Activated CD4-positive, alpha-beta T cell treated with anti-CD3 and anti-CD28 coated beads for 36 hours (primary cell): ENCODE results near the gene HPD. TPM values are rescaled to one million over a fixed set of nuclear protein-coding genes. Genes with fewer than 3 reads are reported as not detected.
A peak's percentile ranks its signal among the peaks of the same experiment; 100 is the strongest.

Experiments used
- ATAC-seq: fragments of 200-7000 bp; cut with Tn5 transposase; one replicate; pipeline ENCODE4 v1.10.0; 2021; ENCODE audit warnings: mild to moderate bottlenecking, moderate library complexity
- CTCF ChIA-PET: fragments of 350-600 bp; sonication (Branson Sonifier 250); formaldehyde crosslinking; loops from one replicate; lab custom pipeline; 2021; ENCODE audit warnings: antibody characterized with exemption; lab: Charles Lee
- POLR2A ChIA-PET: fragments of 350-600 bp; sonication (Branson Sonifier 250); formaldehyde crosslinking; loops from one replicate; lab custom pipeline; 2021; ENCODE audit warnings: antibody characterized with exemption, inconsistent platforms; lab: Charles Lee
- DNase-seq: peaks from one replicate; pipeline ENCODE4 v3.0.0-alpha.2; 2020
- H3K27ac Mint-ChIP-seq: one replicate; pipeline ENCODE4 v1.8.0; 2021; ENCODE audit warnings: mixed read lengths
- H3K27me3 Mint-ChIP-seq: one replicate; pipeline ENCODE4 v1.8.0; 2021; ENCODE audit warnings: mixed read lengths
- H3K36me3 Mint-ChIP-seq: one replicate; pipeline ENCODE4 v1.8.0; 2021; ENCODE audit warnings: low read depth, mixed read lengths
- H3K4me1 Mint-ChIP-seq: one replicate; pipeline ENCODE4 v1.8.0; 2021; ENCODE audit warnings: mixed read lengths
- H3K4me3 Mint-ChIP-seq: one replicate; pipeline ENCODE4 v1.8.0; 2021; ENCODE audit warnings: mild to moderate bottlenecking, moderate library complexity, mixed read lengths
- H3K9me3 Mint-ChIP-seq: one replicate; pipeline ENCODE4 v1.8.0; 2021; ENCODE audit warnings: low read depth, mixed read lengths
- intact Hi-C, 2 experiments: fragments of 100-400 bp; cut with DNase I in 1 of 2; cut with micrococcal nuclease in 1 of 2; formaldehyde crosslinking; loops; one replicate each; pipeline versions ENCODE4 v1.14.2 to v1.15.1; 2022 to 2024; cut with DNase I, micrococcal nuclease
- total RNA-seq, 2 experiments: library from RNA; stranded (reverse); gene quantifications; one replicate each; pipeline ENCODE4 v1.2.3, GENCODE V29; 2021

HPD gene
- total RNA-seq, 2 experiments from 2014 or later: not detected

DNA sequence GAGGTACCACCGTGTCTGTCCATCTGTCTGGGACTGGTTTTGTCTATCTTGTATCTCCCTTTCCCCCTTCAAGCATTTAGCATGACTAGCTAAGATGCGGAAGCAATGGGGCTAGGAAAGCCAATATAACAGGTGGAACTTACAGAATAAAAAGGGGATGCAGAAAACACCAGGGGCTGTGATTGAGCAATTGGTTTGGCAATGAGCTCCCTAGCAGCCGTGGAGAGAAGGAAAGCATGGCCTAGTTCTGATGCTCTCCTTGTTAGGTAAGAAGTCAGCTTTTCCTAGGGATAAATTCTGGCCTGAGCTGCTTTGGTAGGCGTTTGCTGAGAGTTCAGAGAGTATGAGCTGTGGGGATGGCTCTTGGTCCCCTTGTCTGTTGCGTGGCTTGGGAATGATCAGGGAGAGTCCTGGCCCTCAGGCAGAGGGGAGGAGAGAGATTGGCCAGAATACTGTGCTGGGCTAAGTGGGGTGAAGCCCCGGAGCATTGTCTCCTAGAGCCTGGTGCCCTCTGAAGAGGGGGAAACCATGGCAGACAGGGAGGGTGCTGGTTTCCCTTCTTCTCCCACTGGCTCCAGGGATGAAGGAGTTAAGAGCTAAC, 47.7 kb downstream of the HPD start:
- ATAC-seq (no peak), DNase-seq (peak; percentile 6)
- peaks cover 45% of the 10 kb centered on the region for H3K4me1 Mint-ChIP-seq
- intact Hi-C loops: loop anchor here in 1 of 2 experiments (5.0 kb wide), 1 partner anchor 34 kb away; no protein-coding TSS in a partner anchor
- H3K27me3 Mint-ChIP-seq: no peaks in the 10 kb centered on the region
- H3K36me3 Mint-ChIP-seq: peaks cover 42% of the 10 kb centered on the region
- H3K27ac Mint-ChIP-seq: peak overlapping the region; percentile 69
- POLR2A ChIA-PET: interaction anchor here (0.6 to 3.4 kb wide), 5 partner anchors 9 to 29 kb away, joined by 3 to 32 read pairs (median 7); partner anchors contain the start of gene RHOF
- H3K4me3 Mint-ChIP-seq: peak overlapping the region; percentile 73
- CTCF ChIA-PET: interaction anchor here (0.6 to 13.0 kb wide), 17 partner anchors 8 to 694 kb away, joined by 3 to 439 read pairs (median 6); partner anchors contain the start of genes CFAP251, PSMD9, RHOF and TMEM120B
- no peaks in the 10 kb centered on the region for H3K9me3 Mint-ChIP-seq

- Mint-ChIP-seq H3K4me3 (no peak overlapping the region), H3K36me3 (peaks cover 43% of the 10 kb centered on the region), H3K9me3 (no peaks in the 10 kb centered on the region), H3K27me3 (no peaks in the 10 kb centered on the region), H3K27ac (no peak overlapping the region), H3K4me1 (peaks cover 45% of the 10 kb centered on the region)
- no peak for ATAC-seq
- POLR2A ChIA-PET: interaction anchor here (0.6 to 3.4 kb wide), 4 partner anchors 8 to 28 kb away, joined by 5 to 32 read pairs (median 12); partner anchors contain the start of gene RHOF
- peak; percentile 8 for DNase-seq
- intact Hi-C loops: loop anchor here in 1 of 2 experiments (5.0 kb wide), 1 partner anchor 33 kb away; no protein-coding TSS in a partner anchor
- CTCF ChIA-PET: interaction anchor here (0.6 to 13.0 kb wide), 9 partner anchors 8 to 108 kb away, joined by 3 to 439 read pairs (median 16); partner anchors contain the start of genes CFAP251, PSMD9, RHOF and TMEM120B
These were observed 48.3 kb downstream of the HPD start for GRCh38 chr12:121810234-121810817.

DNA sequence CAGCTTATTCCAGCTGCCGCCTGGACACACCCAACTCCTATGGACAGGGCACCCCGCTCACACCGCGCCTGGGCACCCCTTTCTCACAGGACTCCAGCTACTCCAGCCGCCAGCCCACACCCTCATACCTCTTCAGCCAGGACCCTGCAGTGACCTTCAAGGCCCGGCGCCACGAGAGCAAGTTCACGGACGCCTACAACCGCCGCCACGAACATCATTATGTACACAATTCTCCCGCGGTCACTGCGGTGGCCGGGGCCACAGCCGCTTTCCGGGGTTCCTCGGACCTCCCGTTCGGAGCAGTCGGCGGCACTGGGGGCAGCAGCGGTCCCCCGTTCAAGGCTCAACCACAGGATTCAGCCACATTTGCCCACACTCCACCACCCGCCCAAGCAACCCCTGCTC, 48.9 kb downstream of the HPD start:
- DNase-seq (peak; percentile 7), ATAC-seq (no peak)
- Mint-ChIP-seq H3K27ac (no peak overlapping the region), H3K36me3 (peaks cover 41% of the 10 kb centered on the region), H3K4me3 (no peak overlapping the region), H3K27me3 (no peaks in the 10 kb centered on the region), H3K9me3 (no peaks in the 10 kb centered on the region), H3K4me1 (peaks cover 45% of the 10 kb centered on the region)
- intact Hi-C loops: loop anchor here (5.0 to 10.0 kb wide), 2 partner anchors 32 to 1555 kb away; partner anchors contain the start of gene SBNO1 (in 1 of the 2)
- ChIA-PET POLR2A (interaction anchor here (3.4 kb wide), 1 partner anchor 15 kb away, joined by 32 read pairs; the partner anchor contains the start of gene RHOF), CTCF (interaction anchor here (0.5 to 13.0 kb wide), 7 partner anchors 7 to 112 kb away, joined by 3 to 439 read pairs (median 16); partner anchors contain the start of genes RHOF and TMEM120B)

DNA sequence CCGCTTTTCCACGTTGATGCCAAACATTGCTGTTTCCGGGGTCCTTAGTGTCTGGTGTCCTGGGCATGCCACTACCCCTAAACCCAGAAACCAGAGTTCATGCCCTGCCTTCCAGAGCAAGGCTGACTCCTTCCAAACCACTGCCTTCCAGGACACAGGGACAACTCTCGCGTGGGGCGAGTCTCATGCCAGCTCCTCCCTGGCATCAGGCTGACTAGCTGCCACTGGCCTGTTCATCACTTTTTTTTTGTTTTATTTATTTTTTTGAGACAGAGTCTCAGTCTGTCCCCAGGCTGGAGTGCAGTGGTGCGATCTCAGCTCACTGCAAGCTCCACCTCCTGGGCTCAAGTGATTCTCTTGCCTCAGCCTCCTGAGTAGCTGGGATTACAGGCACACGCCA, 50.0 kb downstream of the HPD start:
- H3K9me3 Mint-ChIP-seq: no peaks in the 10 kb centered on the region
- CTCF ChIA-PET: interaction anchor here (0.6 to 13.0 kb wide), 6 partner anchors 14 to 113 kb away, joined by 3 to 439 read pairs (median 4); partner anchors contain the start of gene RHOF
- intact Hi-C loops: loop anchor here in 1 of 2 experiments (10.0 kb wide), 1 partner anchor 1556 kb away; the partner anchor contains the start of gene SBNO1
- no peak for ATAC-seq
- no peaks in the 10 kb centered on the region for H3K27me3 Mint-ChIP-seq
- no peak for DNase-seq
- POLR2A ChIA-PET: interaction anchor here (0.6 kb wide), 1 partner anchor 79 kb away, joined by 3 read pairs; no protein-coding TSS in a partner anchor
- H3K4me1 Mint-ChIP-seq: peaks cover 41% of the 10 kb centered on the region
- no peak overlapping the region for H3K4me3 Mint-ChIP-seq
- peak overlapping the region; percentile 10 for H3K27ac Mint-ChIP-seq
- peaks cover 38% of the 10 kb centered on the region for H3K36me3 Mint-ChIP-seq

- Mint-ChIP-seq H3K36me3 (peaks cover 31% of the 10 kb centered on the region), H3K4me3 (no peak overlapping the region), H3K27ac (no peak overlapping the region), H3K4me1 (peaks cover 33% of the 10 kb centered on the region), H3K27me3 (no peaks in the 10 kb centered on the region), H3K9me3 (no peaks in the 10 kb centered on the region)
- CTCF ChIA-PET: interaction anchor here (0.6 to 13.0 kb wide), 5 partner anchors 13 to 80 kb away, joined by 3 to 439 read pairs (median 4); partner anchors contain the start of gene RHOF
- intact Hi-C loops: loop anchor here in 1 of 2 experiments (10.0 kb wide), 1 partner anchor 1557 kb away; the partner anchor contains the start of gene SBNO1
- POLR2A ChIA-PET: interaction anchor here (0.6 to 1.4 kb wide), 3 partner anchors 12 to 80 kb away, joined by 3 read pairs; no protein-coding TSS in a partner anchor
- DNase-seq (no peak), ATAC-seq (no peak)
These were observed 50.9 kb downstream of the HPD start for GRCh38 chr12:121807642-121808347.

DNA sequence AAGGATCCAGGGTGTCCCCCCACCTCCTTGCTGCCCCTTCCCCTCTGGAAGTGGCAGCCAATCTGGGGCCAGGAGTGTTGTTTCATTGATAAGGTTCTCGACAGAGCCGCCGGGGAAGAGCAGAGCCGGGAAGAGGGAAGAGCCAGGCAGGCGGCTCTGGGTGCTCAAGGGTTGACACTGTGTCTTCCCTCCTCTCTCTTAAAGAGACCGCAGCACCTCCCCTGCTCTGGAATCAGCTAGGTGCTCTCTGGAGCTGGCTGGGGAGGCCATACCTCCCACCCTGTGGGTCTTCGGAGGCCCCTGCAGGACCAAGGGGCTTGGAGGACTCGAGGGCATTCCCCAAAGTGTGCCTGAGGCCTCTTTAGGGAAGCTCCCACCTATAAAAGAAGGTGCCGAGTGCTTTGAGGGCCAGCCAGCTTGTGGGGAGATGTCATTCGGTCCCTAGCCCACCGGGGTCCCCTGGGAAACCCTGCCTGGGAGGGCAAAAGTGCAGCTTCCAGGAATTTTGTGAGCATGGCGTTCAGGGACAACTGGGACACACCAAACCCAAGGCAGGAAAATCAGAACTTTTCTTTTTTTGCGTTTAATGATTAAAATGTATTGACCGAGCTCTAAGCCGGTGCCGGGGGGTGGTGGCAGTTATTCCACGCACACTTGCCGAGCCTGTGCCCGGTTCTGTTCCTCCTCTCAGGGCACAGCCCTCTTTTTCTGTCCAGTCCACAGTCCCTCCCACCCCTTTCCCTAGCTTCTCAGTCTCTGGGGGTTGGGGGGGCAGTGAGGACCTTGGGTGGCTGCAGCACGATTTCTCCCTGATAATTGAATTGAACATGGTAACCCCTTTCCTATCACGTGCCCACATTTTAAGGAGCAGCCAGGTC, 51.9 kb downstream of the HPD start:
- ChIA-PET CTCF (interaction anchor here (13.0 kb wide), 1 partner anchor 12 kb away, joined by 439 read pairs; the partner anchor contains the start of gene RHOF), POLR2A (interaction anchor here (0.7 to 1.4 kb wide), 3 partner anchors 12 to 135 kb away, joined by 3 to 5 read pairs (median 3); no protein-coding TSS in a partner anchor)
- intact Hi-C loops: loop anchor here in 1 of 2 experiments (10.0 kb wide), 1 partner anchor 1558 kb away; the partner anchor contains the start of gene SBNO1
- H3K36me3 Mint-ChIP-seq: peaks cover 37% of the 10 kb centered on the region
- no peak for ATAC-seq
- peak overlapping the region; percentile 91 for H3K4me3 Mint-ChIP-seq
- H3K9me3 Mint-ChIP-seq: no peaks in the 10 kb centered on the region
- H3K27me3 Mint-ChIP-seq: no peaks in the 10 kb centered on the region
- H3K4me1 Mint-ChIP-seq: peaks cover 27% of the 10 kb centered on the region
- no peak for DNase-seq
- peak overlapping the region; percentile 68 for H3K27ac Mint-ChIP-seq

DNA sequence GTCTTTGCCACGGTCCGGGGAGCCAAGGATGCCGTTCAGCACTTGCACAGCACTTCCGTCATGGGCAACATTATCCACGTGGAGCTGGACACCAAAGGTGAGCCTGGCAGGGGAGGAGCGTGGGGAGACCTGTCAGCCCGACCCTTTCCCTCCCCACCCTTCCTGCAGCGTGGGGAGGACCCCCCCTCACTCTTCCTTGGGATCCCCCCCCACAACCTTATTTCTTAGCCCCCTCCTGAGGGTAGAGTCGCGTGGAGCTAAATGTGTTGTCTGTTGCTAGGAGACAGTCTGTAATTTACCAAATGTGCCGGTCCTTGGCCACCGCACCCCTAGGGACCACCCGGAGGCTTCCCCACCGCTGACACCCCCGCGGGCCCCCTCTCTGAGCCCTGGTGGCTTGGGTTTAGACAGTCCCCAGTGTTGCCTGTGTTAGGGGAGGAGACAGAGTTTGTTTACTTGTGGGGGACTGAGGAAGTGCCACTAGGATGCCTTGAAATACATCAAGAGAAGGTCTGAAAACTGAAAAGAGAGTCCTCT, 52.6 kb downstream of the HPD start:
- Mint-ChIP-seq H3K27me3 (no peaks in the 10 kb centered on the region), H3K27ac (peak overlapping the region; percentile 68), H3K36me3 (peaks cover 42% of the 10 kb centered on the region), H3K4me3 (peak overlapping the region; percentile 91), H3K9me3 (no peaks in the 10 kb centered on the region), H3K4me1 (peaks cover 24% of the 10 kb centered on the region)
- POLR2A ChIA-PET: interaction anchor here (0.7 to 1.4 kb wide), 3 partner anchors 12 to 135 kb away, joined by 3 to 5 read pairs (median 3); no protein-coding TSS in a partner anchor
- ATAC-seq: no peak
- peak; percentile 49 for DNase-seq
- intact Hi-C loops: loop anchor here in 1 of 2 experiments (10.0 kb wide), 1 partner anchor 1559 kb away; the partner anchor contains the start of gene SBNO1
- CTCF ChIA-PET: interaction anchor here (0.6 to 13.0 kb wide), 2 partner anchors 12 to 148 kb away, joined by 4 to 439 read pairs; partner anchors contain the start of gene RHOF

- Mint-ChIP-seq H3K27me3 (no peaks in the 10 kb centered on the region), H3K4me3 (peak overlapping the region; percentile 91), H3K4me1 (peaks cover 20% of the 10 kb centered on the region), H3K36me3 (peaks cover 40% of the 10 kb centered on the region), H3K9me3 (no peaks in the 10 kb centered on the region), H3K27ac (peak overlapping the region; percentile 77)
- ChIA-PET POLR2A (interaction anchor here (0.9 to 1.3 kb wide), 2 partner anchors 11 to 12 kb away, joined by 4 to 5 read pairs; partner anchors contain the start of gene RHOF), CTCF (interaction anchor here (0.6 to 13.0 kb wide), 3 partner anchors 11 to 156 kb away, joined by 3 to 439 read pairs (median 4); partner anchors contain the start of gene RHOF)
- intact Hi-C loops: loop anchor here in 1 of 2 experiments (10.0 kb wide), 1 partner anchor 1559 kb away; the partner anchor contains the start of gene SBNO1
- no peak for ATAC-seq
- no peak for DNase-seq
These were observed 53.3 kb downstream of the HPD start for GRCh38 chr12:121805171-121806008.
